RPMI7951 (cell line): ENCODE results near the gene PYY. TPM values are rescaled to one million over a fixed set of nuclear protein-coding genes. Genes with fewer than 3 reads are reported as not detected.
"Not testable (repeated sequence)": the region's sequence is repeated elsewhere in the genome, so short reads cannot be mapped to it uniquely, and the experiment has no call there.

Experiments used
- DNase-seq: peaks from one replicate; pipeline ENCODE4 v3.0.0-alpha.2; 2012; ENCODE audit warnings: low read depth
- total RNA-seq: library from RNA; depleted of rRNA; stranded (reverse); fragments of >200 nt; shearing (Covaris generic); gene quantifications from 2 replicates; pipeline ENCODE4 v1.2.3, GENCODE V29; 2014

The PYY gene
- total RNA-seq, 1 experiment from 2014 or later: not detected

DNA sequence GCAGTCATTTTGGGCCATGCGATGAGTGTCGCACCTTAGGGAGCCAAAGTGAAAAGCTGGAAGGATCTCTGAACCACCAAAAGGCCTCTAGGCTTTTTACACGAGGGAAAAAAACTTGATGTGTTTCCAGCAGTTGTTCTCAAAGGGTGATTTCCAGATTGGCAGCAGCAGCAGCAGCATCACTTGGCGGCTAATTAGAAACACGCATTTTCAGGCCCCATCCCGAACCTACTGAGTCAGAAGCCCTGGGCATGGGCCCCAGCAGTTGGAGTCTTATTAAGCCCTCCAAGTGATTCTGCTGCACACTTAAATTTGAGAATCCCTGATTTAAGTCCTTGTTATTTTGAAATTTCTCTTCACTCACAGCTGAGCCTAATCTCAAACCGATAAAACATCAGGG lies 25.3 kb upstream of the PYY start:
- peak; percentile 31 for DNase-seq

DNA sequence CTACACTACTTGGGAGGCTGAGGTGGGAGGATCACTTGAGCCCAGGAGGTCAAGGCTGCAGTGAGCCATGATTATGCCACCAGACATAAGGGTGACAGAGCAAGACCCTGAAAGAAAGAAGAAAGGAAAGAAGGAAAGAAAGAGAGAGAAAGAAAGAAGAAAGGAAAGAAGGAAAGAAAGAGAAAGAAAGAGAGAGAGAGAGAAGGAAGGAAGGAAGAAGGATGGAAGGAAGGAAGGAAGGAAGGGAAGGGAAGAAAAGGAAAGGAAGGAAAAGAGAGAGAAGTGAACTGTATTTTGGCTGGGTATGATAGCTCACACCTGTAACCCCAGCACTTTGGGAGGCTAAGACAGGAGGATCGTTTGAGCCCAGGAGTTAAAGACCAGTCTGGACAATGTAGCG lies 24.3 kb upstream of the PYY start:
- DNase-seq: no peak

DNA sequence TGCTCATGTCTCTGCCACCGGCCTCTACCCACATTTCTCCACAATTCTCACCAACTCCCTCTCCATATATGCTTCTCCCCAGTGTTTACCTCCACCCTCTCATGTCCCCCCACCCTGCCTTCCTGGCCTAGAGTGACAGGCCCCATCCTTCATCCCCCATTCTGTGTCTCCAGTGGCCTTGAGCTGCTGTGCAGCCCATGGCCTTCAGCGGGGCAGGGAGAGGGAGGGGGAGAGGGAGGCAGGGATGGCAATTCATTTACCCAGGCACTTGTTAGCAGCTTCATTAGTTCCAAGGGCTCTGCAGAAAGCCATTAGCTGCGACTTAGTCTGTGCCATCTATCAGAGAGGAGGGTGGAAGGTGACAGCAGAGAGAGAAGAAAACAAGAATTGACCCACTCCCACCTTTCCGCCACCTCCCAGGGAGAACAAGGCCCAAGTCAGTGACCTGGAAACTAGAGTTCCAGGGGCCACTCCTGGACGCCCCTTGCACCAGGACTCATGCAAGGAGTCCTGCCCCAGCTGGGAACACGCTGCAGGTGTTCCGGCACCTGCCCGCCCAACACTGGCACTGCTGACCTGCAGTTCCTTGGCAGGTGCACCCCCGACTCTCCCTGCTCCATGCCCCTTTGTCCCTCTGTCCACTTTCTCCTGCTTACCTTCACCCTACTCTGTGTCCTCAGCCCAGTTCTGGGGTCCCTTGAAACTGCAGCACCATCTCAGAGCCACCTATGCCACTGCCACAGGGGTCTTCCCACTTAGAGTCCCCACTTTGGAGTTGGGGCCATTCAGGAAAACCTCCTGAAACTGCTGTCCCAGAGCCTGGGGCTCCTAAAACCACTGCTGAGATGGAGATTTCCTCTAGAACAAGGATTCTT lies 23.5 kb upstream of the PYY start:
- DNase-seq: no peak

DNA sequence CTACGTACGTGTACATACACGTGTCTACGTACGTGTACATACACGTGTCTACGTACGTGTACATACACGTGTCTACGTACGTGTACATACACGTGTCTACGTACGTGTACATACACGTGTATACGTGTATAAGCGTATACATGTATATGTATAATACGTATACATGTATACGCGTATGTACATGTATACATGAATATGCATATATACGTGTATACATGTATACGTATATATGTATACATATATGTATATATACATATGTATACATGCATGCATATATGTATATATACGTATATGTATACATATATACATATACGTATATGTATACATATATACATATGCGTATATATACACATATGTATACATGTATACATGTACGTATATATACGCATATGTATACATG lies 22.2 kb upstream of the PYY start:
- no peak for DNase-seq

DNA sequence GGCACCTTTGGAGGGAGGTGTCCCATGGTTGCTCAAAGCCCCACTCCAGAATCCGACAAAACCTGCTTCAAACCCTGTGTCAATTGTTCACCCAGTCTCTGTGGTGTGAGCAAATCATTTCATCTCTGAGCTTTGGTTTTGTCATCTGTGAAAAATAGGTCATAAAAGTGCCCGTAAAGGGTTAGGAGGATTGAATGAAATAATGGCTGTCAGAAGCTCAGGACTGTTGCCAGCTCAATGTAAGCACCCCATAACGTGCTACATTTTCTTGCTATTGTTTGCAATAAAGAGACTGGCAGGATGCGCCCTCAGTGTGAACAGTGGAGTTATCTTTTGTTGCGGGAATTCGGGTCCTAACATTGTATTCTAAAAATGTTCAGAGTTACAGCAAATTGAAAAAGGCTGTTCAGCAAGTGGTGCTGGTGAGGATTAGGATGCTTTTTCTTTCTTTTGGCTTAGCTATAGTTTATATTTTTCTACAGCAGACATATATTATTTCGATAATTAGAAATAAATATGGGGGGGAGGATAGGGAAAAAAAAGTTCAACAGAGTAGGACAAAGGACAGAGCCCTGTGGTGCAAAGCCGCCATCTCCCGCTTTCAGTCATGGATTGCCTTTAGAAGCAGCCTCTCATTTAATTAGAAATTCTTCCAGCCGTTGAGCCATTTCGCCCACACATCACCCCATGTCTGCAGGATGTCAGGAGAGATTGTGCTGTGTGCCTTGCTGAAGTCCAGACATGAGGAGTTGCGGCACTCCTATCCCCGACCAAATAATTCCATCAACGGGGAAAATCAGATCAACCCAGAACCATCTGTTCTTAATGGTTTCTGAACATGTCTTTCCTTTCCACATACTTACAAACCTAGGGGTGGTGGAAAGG lies 20.9 kb upstream of the PYY start:
- no peak for DNase-seq

DNA sequence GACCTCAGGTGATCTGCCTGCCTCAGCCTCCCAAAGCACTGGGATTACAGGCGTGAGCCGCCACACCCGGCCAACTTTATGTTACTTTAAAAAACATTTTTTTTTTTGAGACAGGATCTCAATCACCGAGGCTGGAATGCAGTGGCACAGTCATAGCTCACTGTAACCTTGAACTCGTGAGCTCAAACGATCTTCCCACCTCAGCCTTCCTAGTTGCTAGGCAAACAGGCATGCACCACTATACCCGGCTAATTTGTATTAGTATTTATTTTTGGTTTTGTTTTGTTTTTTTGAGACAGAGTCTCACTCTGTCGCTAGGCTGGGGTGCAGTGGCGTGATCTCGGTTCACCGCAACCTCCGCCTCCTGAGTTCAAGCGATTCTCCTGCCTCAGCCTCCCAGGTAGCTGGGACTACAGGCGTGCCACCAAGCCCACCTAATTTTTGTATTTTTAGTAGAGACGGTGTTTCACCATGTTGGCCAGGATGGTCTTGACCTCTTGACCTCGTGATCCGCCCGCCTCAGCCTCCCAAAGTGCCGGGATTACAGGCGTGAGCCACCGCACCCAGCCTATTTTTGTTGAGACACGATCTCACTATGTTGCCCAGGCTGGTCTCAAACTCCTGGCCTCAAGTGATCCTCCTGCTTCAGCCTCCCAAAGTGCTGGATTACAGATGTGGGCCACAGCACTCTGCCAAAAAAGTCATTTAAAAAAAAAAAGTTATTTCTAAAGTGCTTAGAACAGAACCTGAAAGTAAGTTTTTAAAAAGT lies 18.9 kb upstream of the PYY start:
- DNase-seq: not testable (repeated sequence)

DNA sequence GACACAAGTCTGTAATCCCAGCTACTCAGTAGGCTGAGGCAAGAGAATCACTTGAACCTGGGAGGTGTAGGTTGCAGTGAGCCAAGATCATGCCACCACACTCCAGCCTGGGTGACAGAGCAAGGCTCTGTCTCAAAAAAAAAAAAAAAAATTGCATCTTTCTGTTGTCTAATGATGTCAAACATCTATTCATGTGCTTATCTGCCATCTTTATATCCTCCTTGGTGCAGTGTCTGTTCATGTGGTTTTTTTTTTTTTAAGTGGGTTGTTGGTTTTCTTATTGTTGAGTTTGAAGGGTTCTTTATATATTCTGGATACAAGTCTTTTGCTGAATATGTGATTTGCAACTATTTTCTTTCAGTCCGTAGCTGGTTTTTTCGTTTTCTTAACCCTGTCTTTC lies 17.7 kb upstream of the PYY start:
- DNase-seq: not testable (repeated sequence)

DNA sequence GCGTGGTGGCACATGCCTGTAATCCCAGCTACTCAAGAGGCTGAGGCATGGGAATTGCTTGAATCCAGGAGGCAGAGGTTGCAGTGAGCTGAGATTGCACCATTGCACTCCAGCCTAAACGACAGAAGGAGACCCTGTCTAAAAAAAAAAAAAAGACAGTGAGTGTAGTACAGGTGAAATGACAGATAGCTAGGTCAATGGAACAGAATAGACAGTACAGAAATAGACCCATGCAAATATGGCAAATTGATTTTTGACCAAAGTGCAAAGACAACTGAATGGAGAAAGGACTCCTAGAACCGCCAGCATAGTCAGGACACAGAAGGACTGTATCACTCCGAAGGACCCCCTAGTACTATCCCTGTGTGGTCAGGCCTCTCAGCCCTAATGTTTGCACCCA lies 16.6 kb upstream of the PYY start:
- DNase-seq: no peak

DNA sequence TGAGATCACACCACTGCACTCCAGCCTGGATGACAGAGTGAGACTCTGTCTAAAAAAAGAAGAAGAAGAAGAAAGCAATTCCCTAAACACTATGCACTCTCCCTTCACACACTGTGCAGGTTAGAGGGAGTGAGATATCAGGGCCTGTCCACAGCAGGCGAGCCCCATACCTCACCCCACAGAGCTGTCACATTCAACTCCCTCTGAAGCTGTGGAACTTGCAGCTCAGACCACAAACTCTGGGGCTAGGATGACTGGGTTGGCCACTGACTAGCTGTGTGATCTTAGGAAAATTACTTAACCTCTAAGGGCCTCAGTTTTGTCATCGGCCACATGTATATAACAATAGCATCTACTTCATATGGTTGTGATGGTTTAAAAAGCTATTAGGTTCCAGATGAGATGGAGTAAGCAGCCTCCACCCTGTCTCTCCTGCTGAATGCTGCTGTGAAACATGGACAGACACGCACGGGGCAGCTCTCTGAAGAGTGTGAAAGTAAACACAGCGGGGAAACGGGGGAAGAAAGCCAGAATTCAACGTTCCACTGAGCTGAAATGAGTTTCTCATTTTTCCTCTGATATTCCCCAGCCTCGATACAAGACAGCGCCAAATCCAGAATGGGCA lies 13.6 kb upstream of the PYY start:
- DNase-seq: no peak

DNA sequence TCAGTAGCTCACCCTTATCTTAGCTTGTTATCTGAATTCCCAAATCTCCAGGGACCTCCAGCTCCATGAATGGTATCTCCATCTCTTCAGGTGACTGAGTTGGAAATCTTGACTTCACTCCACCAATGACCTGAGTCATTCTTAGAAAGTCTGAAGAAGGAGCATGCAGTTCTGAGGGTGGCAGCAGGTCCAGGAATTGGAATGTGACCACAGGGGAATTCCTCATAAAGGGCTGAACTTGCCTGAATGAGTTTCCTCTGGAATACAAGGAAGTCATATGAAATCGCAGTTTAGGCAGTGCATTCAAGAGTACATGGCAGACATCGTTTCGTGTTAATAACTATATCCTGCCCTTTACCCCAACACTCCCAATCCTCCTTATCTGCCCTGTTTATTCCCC lies 12.5 kb upstream of the PYY start:
- DNase-seq: peak; percentile 13

DNA sequence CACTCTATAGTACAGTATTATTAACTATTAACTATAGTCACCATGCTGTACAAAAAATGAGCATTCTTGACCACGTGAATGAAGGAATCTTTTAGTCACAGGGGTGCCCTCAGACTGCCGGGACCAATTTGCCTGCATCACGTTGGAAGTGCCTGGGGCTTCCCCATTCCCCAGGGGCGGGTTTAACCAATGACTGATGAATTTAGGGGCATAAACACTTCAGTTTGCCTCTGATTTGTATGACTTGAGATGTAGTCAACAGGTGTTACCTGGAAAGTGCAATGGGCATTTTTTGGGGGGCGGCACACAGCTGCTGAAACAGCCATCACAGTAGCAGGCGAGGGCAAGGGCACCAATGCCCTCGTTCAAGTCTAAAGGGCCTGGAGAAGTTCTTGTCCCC lies 8.7 kb upstream of the PYY start:
- no peak for DNase-seq

DNA sequence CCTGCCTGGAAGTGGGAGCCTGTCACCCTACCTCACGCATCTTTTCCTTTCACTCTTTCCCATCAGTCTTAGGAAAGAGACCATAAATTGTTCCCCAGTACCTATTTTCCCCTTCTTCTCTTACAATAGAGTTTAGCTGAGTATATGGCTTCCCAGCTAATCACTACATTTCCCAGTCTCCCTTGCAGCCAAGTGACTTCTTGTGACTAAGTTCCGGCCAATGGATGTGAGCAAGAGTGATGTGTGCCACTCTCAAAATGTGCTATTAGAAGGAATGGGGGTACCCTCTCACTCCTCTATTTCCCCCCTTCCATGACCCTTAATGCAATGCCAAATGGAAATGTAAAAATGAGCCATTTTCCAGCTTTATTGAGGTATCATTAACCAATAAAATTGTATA lies 8.2 kb upstream of the PYY start:
- DNase-seq: no peak

DNA sequence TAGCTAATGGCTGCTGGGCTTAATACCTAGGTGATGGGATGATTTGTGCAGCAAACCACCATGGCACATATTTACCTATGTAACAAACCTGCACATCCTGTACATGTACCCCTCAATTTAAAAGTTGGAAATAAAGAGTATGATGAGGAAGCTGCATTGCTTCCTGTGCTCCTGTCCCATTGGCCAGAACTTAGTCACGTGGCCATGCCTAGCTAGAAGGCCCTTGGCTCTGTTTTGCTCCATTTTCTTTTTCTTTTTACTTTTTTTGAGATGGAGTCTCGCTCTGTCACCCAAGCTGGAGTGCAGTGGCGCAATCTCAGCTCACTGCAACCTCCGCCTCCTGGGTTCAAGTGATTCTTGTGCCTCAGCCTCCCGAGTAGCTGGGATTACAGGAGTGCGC lies 7.6 kb upstream of the PYY start:
- DNase-seq: not testable (repeated sequence)

DNA sequence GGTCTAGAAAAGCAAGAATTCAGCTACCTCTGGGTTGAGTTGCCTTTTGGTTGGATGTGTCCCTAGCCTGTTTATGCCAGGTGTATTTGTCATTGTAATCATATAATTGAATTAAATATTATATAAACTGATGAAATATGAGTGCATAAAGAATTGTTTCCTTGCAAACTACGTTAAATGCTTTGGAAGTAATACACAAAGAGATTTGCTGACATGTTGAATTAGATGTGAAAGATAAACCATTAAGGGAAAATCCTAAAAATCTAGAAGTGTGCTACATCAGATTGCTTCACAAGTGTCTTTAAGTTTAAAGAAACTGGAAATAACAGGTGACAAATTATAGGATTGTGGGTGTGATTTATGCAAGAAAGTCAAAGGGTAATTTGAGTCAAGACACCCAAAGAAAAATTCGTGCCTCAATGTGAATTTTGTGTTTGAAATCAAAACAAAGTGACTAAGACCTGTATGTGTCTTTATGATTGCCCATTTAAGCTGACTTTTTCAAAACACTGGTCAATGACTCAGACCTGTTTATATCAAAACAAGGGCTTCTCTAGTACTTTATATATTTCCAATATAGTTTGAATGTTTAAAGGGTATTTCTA lies 5.1 kb upstream of the PYY start:
- no peak for DNase-seq

DNA sequence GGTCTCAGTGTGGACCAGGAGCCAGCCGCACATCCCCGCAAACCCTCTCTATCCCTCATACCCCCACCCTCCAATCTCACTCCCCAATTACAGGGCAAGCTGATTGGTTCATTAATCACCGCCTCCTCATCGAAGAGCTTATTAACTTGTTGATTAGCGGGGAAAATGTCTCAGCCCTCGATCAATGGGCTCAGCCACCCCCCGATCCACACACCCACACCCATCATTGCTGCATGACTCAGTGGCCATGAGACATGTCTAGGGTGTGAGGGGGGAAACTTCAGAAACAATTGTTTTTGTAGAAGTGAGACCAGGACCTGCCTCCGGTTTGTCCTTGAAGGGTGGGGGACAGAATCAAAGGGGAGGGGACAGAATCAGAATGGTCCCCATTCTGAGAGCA lies 2.5 kb upstream of the PYY start:
- no peak for DNase-seq

DNA sequence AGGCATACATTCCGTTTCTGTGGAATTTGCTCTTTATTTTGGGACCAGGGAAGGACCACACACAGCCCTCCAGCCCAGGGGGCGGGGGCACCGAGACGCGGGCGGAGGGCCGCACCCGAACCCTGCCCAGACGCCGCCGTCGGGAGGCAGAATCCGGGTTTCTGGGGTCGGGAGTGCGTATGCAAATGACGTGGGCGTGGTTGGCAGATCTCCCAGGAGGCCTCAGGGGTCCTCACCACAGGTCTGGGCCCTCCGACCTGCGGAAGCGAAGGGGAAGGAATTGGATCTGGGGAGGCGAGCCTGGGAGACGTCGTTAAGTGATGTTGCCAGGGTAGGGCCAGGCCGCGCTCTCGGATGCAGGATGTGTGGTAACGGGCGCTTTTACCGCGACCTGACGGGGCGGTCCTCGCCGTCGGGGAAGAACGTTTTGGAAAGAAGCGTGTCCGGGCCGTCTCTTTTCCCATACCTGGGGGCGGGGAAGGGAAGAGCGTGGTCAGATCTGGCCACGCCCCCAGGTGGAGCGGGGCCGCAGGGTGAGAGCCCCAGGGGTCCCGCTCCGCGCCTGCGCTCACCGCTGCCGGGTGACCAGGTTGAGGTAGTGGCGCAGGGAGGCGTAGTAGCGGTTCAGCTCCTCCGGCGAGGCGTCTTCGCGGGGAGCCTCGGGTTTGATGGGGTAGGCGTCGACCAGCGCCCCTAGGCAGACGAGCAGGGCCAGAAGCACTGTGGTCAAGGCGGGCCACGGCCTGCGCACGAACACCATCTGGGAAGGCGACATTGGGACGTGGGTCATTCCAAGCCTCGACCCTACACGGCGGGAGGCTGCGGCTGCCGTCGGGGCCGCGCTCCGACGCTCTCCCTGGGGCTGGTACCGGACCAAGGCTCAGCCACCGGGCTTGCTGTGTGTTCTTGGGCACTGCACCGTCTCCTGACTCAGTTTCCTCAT lies 745 bp downstream of the PYY start:
- no peak for DNase-seq

DNA sequence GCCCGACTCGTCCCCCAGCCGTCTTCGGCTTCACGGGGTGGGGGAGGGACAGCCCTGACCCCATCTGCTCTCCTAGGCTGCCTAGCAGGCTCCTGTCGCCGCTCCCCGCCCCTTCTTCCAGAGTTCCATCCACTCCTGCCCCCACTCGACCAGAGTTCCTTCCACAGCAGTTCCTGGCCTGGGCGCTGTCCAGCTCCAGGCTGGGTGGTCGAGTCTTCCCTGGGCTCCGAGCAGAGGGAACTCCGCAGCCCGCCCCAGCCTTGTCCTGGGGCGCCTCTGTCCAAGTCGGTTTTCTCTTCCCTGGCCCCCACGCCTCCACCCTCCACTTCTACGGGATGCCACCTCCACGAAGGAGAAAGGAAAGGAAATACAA lies 1.4 kb downstream of the PYY start:
- DNase-seq: no peak

DNA sequence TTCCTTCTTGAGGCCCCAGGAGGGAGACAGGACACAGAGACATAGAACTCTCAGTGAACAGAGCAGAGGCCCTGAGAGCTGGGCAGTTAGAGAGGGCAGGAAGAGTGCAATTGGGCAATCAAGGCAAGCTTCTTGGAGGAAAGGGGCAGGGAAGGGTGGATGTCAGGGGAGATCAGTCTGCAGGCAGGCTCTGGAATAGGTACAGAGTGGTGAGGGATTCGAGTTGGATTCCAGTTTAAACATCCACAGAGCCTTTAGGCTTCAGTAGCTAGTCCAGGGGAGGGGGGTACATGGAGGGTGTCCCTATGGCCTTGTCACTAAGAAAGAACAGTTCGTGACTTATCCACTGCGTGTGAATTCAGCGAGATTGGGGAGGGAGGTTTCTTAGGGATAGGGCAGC lies 2.0 kb downstream of the PYY start:
- DNase-seq: no peak

DNA sequence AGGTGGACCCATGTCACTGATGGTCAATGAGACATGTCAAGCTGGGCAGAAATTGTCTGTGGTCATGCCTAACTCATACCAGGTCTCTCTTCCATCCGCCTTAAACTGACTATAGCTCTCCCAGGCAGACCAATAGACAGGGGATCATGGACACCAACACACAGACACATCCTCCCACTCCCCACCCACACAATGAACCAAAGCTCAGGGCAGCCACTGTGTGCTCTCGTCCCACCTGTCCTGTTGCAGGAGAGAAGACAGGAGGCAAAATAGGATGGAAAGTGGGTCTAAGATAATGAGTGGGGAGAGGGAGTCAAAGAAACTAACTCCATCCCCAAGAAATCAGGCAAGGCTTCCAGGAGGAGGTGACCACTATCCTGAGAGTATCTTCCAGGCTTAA lies 3.2 kb downstream of the PYY start:
- no peak for DNase-seq

DNA sequence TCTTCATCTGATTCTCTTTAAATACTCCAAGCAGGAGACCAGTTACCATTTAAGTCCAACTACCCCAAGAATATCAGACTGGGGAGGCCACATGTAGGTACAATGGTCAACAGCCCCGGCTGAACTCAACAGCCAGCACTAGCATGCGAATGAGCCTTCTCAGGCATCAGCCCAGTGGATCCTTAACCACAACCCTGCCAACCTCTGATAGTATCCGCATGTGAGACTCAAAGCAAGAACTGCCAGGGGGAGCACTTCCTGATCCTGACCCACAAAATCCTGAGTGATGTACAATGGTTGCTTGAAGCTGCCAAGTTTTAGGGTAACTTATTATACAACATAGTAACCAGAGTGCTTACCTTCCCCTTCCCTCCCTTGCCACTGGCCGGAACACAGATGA lies 4.0 kb downstream of the PYY start:
- DNase-seq: peak; percentile 32
